ENCODE data around the gene SMURF1.
"Not testable (repeated sequence)": the region's sequence is repeated elsewhere in the genome, so short reads cannot be mapped to it uniquely, and the experiment has no call there.

SMURF1 gene

GRCh38 chr7:99046722-99047121 lies 97.2 kb downstream of the SMURF1 start:
- DNase-seq: no peak

DNA sequence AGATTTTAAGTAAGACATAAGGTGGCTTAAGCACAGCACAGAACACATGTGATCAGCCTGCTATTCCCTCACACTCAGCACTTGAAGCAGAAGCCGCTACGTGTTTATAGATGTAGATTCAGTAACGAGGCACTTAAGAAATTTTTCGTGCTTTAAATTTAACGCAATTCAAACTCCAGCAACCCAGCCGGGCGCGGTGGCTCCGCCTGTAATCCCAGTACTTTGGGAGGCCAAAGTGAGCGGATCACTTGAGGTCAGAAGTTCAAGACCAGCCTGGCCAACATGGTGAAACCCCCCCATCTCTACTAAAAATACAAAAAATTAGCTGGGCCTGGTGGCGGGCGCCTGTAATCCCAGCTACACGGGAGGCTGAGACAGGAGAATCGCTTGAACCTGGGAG lies 97.6 kb downstream of the SMURF1 start:
- not testable (repeated sequence) for DNase-seq

DNA sequence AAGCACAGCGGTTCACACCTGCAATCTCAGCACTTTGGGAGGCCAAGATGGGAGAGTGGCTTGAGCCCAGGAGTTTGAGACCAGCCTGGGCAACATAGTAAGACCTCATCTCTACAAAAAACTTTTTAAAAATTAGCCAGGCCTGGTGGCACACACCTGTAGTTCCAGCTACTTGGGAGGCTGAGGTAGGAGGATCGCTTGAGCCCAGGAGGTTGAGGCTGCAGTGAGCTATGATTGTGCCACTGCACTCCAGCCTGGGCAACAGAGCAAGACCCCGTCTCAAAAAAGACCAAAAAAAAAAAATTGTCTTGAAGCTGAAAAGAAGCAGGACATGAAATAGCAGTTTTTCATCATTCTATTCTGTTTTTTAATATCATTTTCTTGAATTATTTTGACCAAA lies 99.0 kb downstream of the SMURF1 start:
- DNase-seq: not testable (repeated sequence)

DNA sequence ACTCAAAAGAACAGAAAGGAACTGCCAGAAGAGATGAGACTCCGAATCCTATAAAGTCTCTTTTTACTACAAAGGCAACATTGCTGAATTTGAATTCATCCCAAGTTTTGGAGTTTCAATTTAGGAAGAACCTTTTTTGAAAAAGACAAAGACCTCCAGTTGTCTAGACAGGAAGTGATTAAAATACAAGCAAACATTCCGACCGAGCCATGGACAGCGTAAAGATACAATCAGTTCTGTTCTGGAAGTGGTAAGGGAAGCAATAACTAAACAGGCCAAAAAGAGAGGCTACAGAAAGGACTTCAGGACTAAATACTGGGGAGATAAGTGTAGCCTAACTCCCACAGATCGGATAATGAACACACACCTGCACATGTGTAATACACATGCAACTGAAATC lies 101.0 kb downstream of the SMURF1 start:
- DNase-seq: no peak

DNA sequence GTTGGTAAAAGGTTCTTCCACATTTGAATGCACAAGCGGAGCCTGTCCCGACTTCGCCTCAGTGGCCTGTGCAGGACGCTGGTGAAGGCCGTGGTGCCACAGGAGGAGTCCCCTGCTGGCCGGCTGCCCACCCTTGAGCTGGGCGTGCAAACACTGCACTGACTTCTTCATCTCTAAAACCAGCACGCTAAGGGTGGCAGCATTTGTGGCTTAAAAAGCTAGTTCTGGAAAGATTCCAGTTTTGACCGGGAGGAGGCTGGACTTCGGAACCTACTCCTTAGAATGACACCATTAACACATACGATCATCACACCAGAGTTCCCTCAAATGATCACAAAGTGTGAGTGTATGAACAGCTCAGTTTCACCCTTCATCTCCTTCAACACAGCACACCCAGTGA lies 102.4 kb downstream of the SMURF1 start:
- DNase-seq: no peak

DNA sequence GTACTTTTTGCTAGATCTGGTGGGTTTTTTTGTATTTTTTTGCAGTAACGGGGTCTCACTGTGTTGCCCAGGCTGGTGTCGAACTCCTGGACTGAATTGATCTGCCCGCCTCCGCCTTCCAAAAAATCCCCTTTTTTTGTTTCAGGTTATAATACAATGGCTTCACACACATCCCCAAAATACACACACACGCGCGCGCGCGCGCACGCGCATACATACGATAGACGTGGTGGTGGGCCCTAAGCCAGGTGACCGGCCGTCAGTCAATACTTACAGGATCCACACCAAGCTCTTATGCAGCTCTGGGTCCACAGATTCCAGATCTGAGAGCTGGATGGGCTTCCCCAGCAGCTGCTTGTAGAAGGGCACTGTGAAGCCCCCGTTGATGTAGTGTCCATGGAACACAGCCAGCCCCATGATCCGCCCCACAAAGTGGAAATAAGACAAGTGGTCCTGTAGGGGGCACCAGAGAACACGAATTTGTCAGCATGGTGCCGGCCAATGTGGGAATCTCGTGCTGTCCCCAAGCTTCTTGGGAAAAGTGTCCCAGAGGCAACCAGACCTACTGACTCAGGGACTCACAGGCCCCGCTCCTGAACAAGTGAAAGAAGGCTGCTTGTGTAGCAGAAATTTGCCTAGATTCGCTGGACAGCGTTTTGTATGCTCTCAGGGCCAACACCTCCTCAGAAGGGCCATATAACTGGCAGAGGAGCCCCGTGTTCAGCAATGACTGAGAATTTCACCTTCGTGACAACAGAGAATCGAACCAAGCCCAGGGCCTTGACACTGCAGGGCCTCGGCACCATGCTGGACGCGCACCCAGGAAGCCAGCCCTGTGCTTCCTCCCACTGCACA lies 103.6 kb downstream of the SMURF1 start:
- peak; percentile 56 to 70 for DNase-seq

- DNase-seq: no peak
These were observed 104.5 kb downstream of the SMURF1 start for GRCh38 chr7:99039384-99039891.

- no peak for DNase-seq
These were observed 105.6 kb downstream of the SMURF1 start for GRCh38 chr7:99038086-99038855.

GRCh38 chr7:99037327-99037940 lies 106.5 kb downstream of the SMURF1 start:
- no peak for DNase-seq

DNA sequence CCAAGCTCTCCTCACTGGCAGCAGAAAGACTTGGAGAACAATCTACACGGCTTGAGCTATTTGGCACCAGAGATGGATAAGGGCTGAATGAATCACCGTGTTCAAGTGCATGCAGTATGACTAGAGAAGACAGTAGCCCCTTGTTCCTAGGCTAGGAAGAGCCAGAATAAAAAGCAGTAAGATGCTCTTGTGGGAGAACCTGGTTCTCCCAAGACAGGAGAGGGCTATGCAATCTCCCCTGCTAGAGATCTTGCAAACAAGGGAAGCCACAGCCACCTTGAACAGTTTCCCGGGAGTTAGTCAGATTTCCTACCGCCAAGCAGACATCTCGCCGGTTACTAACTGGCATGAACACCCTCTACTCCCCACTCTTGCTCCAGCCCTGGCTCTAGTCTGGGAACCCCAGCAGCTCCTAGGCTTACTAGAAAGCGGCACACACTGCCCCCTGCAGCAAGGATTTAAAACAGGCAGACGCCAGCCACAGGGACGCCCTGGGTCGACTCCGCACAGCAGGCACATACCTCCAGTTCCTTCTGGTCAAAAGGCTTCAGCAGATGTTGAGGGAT lies 107.3 kb downstream of the SMURF1 start:
- peak; percentile 13 to 21 for DNase-seq

GRCh38 chr7:99035723-99036545 lies 108.0 kb downstream of the SMURF1 start:
- DNase-seq: no peak

GRCh38 chr7:99034932-99035722 lies 108.8 kb downstream of the SMURF1 start:
- DNase-seq: no peak

GRCh38 chr7:99033765-99034164 lies 110.1 kb downstream of the SMURF1 start:
- DNase-seq: no peak

DNA sequence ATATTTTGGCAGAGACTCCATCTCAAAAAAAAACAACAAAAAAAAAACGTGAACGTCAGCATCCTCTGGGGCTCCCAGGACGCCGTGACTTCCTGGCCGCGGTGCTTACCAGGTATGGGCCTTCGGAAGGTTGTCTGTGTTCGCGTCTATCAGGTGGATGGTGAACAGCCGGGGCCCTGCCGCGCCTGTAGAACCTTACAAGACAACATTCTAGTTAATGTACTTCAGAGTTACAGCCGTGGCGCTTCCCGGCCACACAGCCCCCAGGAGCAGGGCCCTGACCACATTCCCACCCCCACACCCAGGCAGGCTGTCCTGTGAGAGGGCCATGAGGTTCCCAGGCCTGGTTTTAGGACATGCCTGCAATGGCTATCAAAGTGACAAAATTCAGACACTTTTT lies 111.0 kb downstream of the SMURF1 start:
- DNase-seq: no peak

GRCh38 chr7:99031496-99031895 lies 112.4 kb downstream of the SMURF1 start:
- no peak for DNase-seq

DNA sequence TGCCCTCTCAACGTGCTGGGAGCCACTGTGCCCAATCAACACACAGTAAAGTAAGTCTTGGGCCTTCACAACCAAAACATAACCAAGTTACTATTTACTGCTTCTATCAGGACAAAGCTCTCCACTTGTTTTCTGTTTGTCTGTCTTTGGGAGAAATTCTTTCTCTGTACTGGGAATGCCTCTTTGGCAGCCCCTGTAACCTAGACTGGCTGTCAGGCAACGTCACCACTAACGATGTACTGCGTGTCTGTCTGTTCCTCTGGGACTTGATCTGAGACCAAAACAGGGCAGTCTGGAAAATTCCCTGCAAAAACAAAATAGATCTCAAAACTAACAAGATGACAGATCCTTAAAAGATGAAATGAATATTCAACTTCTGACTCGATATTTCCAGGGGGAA lies 113.0 kb downstream of the SMURF1 start:
- no peak for DNase-seq

- no peak for DNase-seq
These were observed 113.5 kb downstream of the SMURF1 start for GRCh38 chr7:99030457-99030856.

DNA sequence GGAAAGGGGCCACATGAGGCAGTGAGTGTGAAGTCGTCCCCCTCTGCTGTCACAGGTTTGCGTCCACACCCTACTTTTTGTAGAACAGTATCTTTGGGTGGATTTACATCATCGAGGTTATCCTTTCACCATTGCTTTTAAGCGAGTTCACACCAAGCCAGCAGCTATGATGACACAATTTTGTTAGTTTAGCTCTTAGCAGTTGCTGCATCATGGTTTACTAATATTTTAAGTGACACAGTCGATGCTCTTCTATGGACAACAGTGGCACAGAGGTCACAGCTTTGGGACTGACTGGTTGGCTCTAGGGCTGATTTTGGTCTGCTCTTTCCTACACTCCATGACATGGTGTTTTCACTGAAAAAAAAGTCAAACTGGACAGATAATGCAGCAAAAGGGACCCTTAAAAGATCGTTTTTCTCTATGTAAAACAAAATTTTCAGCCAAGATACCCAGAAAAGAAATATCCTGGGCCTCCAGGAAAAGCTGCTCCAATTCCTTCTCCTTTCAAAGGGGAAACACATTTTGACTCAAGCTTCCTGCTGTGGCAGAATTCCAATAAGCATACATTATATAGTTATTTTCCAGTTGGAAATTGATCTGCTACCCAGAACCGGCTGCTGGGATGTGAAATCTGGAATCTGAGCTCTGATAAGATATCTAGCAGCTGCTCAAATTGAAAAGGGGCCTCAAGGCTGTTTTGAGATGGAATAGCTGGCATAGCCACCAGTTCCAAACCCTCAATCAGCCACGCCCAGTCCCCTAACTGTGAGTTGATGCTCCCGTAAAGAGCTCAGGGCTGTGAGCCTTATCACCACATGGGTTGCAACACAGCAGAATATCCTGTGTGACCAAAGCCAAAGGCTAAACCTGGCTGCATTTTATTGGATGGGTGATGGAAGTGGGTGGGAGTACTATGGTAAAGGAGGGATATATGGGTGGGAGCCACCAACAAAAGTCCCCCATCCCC lies 114.2 kb downstream of the SMURF1 start:
- DNase-seq: peak in 1 of 2 donors; percentile 51

GRCh38 chr7:99028261-99028973 lies 115.5 kb downstream of the SMURF1 start:
- peak; percentile 83 to 86 for DNase-seq
